ENCODE measurements around the gene CDC42EP2.

The CDC42EP2 gene

DNA sequence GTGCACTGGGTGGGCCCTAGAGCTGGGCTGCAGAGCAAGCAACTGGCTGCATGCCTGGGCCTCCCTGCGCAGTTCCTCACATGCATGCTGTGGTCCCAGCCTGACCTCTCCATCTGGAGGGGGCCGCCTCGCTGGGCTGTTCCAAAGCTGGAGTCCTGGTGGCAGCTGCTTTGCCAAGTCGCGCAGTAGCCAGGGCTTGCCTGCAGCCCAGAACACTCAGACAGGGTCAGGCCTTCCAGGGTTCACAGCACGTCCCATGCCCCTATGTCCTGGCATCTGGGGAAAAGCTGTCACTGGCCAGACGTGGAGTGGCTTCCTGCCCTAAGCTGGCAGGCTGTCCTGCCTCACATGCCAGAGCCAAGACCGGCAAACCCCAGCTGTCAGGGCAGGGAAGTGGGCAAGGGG, 16.5 kb upstream of the CDC42EP2 start:
- no peak for DNase-seq (ENCODE audit: low spot score)

- no peak for DNase-seq (ENCODE audit: low spot score)
These were observed 15.9 kb upstream of the CDC42EP2 start for GRCh38 chr11:65298655-65299179.

DNA sequence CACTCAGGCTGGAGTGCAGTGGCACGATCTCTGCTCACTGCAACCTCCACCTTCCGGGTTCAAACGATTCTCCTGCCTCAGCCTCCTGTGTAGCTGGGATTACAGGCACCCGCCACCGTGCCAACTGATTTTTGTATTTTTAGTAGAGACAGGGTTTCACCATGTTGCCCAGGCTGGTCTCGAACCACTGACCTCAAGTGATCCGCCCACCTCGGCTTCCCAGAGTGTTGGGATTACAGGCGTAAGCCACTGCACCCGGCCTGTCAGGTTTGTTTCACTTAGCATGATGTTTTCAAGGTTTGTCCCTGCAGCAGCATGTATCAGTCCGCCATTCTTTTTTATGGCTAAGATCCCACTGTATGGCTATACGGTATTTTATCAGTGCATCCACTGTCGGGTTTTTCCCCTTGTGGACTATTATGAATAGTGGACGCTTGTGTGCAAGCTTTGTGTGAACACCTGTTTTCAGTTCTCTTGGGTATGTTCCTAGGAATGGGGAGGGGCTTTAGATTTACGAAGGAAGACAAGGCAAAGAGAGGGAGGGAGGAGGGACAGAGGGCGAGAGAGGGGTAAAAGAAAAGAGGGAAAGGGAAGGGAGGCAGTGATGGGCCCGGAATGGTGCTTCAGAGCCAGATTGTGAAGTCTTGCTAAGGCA, 13.9 kb upstream of the CDC42EP2 start:
- no peak for DNase-seq (ENCODE audit: low spot score)

DNA sequence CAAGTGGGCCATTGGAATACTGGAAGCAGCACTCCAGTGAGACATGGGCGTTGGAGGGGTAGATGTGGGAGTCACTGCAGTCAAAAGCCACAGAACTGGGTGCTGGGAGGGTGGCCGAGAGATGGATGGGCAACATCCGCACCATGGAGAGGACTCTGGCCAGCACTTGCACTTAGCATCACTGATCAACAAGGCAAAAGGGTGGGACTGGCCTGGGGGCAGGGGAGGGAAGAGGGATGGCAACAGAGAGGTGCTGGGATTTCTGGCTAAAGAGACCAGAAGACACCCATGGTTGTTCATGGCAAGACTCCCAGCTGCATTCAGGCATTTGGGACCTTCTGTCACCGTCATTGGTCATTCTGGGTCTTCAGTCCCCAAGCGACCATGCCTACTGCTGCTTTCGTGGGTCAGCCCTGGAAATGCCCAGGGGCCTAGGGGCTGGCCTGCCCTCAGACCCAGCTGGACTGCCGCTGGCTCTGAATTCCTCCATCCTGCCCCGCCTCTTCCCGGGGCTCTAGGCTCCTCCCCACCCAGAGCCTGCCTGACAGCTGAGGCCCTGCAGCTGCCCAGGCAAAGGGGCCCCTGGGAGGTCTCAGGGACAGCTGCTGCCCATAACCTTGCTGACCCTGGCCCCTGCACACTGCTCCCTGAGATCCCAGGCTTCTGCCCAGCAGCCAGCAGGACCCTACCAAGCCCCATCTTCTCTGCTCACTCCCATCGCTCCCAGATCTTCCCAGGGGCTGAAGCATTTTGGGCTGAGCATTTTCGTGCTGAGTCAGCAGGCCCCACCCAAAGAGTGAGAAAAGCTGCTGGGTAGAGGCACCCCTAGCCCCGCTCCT, 13.0 kb upstream of the CDC42EP2 start:
- DNase-seq (ENCODE audit: low spot score) = peak; percentile 48

DNA sequence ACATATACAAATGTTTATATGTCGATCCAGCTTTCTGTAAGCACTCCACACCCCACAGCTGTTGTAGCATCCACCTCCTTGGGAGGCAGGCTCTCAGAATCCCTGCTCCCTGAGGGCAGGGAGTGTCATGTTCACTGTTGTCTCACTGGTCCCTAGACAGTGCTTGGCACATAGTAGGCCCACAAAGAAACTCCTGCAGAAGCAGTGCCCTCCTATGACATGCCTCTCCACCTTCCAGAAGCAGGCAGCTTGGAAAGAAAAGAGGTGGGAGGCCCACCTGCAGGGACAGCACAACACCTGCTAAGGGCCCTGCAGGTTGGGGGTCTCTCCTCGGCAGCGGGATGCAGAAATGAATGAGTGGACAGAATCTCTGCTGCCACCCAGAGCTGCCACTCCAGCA, 11.1 kb upstream of the CDC42EP2 start:
- DNase-seq (ENCODE audit: low spot score) = no peak

DNA sequence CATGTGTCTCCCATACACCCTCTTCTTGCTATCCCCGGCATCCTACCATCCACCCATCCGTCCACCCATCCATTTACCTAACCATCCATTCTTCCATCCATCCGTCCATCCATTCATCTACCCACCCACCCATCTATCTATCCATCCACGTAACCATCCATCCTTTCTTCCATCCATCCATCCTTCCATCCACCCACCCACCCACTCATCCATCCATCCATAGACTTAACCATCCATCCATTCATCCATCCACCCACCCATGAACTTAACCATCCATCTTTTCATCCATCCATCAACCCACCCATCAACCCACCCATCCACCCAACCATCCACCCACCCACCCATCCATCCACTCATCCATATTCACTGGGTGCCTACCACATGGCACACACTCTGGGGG, 10.6 kb upstream of the CDC42EP2 start:
- no peak for DNase-seq (ENCODE audit: low spot score)

DNA sequence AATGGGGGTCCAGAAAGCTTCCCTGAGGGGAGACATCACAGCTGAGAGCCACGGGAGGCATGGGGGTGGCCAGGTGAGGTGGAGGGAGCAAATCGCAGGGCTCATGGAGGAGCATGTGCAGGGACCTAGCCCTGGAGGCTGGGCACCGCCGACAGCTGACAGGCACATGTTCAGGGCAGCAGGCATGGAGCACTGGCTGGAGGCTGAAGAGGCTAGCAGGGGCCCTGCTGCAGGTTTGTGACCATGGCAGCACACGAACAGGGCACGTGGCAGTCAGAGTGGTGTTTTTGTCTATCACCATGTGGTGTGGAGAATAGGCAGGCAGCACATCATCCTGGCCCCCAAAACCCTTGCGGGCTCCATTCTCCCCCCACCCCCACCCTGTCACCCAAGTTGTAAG, 10.1 kb upstream of the CDC42EP2 start:
- no peak for DNase-seq (ENCODE audit: low spot score)

DNA sequence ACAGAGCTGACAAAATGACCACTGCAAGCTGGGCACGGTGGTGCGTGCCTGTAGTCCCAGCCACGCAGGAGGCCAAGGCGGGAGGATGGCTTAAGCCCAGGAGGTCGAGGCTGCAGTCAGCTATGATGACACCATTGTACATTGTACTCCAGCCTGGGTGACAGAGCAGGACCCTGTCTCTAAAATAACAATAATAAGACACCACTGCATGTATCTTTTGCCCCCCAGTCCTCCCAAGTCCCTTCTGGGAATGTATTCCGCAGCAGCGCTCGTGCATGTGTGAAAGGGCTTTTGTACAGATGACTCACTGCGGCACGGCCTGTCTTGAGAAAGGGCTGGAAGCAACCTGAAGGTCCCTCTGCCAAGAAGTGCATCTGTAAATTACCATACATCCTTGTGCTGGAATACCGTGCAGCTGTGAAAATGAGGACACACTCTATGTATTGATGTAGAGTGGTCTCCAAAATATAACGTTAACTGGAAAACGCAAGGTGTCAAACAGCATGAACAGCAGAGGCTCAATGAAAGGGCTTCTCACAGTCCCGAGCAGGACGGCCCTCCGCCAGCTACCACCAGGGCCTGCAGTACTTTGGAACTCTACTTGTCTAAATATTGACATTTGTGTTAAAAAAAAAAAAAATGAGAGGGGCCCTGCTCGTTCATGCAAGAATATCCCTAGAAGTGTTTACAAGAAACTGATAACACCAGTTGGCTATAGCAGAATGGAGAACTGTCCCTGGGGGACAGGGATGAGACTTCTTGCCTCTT, 9.0 kb upstream of the CDC42EP2 start:
- DNase-seq (ENCODE audit: low spot score) = peak; percentile 58

- DNase-seq (ENCODE audit: low spot score) = no peak
These were observed 7.1 kb upstream of the CDC42EP2 start for GRCh38 chr11:65307298-65308229.

- DNase-seq (ENCODE audit: low spot score) = no peak
These were observed 6.3 kb upstream of the CDC42EP2 start for GRCh38 chr11:65308281-65308891.

DNA sequence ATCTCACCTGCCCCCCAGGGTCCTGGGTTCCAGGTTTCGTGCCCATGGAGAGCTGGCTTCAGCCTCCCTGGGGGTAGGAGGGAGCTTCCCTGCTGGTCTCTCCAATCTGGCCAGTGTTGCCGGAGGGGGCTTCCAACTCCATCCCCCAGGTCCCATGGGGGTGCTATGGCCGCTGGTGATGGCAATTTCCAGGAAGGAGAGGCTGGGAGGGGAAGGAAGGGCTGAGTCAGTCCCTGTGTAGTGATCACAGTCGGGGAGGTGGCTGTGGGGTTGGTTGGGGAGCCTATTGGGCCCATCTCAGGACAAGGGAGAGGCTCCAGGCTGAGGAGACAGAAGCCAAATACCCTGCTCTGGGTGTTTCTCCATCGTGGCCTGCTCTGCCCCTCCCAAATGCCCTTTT, 5.7 kb upstream of the CDC42EP2 start:
- DNase-seq (ENCODE audit: low spot score) = no peak

DNA sequence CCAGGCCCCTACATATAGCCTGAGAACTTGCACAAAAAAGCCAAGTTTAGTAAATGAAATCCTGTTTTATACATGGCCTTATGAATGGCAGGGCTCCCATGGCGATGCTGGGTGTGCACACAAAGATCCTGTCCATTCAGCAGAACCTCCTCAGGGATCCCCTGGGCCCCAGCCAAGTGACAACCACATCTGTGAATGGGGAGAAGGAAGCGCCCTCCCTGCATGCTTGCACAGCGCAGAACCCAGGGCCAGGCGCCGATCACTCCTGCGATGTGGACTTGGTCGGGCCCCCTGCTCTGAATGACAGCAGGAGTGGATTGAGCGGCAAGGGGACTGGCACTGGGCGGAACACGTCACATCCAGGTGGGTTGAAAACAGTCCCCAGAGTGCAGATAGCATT, 4.5 kb upstream of the CDC42EP2 start:
- DNase-seq (ENCODE audit: low spot score) = no peak

DNA sequence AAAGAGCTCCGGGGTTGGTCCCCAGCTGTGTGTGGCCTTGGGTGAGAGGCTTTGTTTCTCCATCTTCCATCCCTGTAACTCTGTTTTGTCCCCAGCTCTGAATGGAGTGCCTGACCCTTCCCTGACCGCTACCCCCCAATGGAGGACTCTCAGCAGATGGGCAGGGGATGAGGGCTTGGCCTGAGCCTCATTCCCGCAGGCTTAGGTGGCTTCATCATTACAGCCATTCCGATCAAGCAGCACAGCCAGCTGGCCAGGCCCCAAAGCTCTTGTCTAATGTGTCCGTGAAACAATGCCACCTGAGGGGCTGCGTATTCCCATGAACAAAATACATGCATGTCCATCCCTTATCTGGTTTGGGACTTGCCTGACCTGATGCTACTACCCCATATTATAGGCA, 3.9 kb upstream of the CDC42EP2 start:
- no peak for DNase-seq (ENCODE audit: low spot score)

DNA sequence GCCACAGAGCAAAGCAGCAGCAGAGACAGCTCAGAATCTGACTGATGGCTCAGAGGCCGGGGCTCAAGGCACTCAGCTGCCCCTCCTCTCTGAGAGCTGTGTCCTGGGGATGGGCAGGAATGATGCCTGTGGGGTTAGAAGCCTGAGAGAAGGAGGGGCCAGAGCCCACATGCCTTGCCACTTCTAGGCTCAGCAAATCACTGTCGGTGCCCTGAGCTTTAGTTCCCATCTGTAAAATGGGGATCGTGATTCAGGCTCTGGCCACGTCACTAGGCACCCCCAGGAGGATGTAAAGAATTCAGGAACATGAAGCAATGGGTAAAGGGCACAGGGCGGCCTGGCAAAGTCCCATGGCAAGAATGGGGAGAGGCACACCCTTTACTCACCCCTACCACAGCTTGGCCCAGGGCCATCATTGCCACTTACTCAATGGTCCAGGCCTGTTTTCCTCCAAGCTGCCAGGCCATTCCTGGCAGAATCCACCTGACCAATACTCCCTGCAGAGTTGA, 3.4 kb upstream of the CDC42EP2 start:
- no peak for DNase-seq (ENCODE audit: low spot score)

GRCh38 chr11:65315204-65315865, 669 bp downstream of the CDC42EP2 start:
- DNase-seq (ENCODE audit: low spot score) = peak; percentile 79

GRCh38 chr11:65315866-65316226, 1.2 kb downstream of the CDC42EP2 start:
- DNase-seq (ENCODE audit: low spot score) = no peak

- no peak for DNase-seq (ENCODE audit: low spot score)
These were observed 1.8 kb downstream of the CDC42EP2 start for GRCh38 chr11:65316227-65317024.

GRCh38 chr11:65317025-65317786, 2.5 kb downstream of the CDC42EP2 start:
- no peak for DNase-seq (ENCODE audit: low spot score)
